GM18505 (cell line): ENCODE measurements around the gene ULK4.

Source experiments
- ATAC-seq: cut with Tn5 transposase; IDR thresholded peaks from one replicate; pipeline ENCODE4 v1.9.1; 2021; ENCODE audit not compliant: unreplicated experiment
- POLR2A ChIP-seq: IDR thresholded peaks from 4 replicates; pipeline ENCODE4 v1.6.1; 2011; ENCODE audit warnings: borderline replicate concordance; ENCODE audit not compliant: insufficient read depth, insufficient read length; ENCODE audit errors: extremely low read depth

Gene ULK4

DNA sequence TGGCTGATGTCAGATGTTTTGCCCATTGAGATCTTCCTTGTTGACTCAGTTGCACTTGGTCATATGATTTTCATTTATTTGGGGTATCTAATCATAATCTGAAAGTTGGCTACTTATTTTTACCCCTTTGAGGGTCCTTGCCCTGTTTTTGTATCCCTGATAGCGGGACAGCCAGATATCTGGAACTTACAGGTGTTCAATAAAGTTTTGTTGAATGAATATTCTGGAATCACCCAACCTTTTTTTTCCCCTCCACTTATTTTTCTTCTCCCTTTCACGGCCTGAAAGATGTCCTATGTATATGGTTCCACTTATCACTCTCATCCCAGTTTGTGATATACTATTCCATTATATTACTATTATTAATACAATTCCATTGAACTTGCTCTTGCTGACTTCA lies 749.8 kb downstream of the ULK4 start:
- no peak for TF ChIP-seq POLR2A
- ATAC-seq: no peak

DNA sequence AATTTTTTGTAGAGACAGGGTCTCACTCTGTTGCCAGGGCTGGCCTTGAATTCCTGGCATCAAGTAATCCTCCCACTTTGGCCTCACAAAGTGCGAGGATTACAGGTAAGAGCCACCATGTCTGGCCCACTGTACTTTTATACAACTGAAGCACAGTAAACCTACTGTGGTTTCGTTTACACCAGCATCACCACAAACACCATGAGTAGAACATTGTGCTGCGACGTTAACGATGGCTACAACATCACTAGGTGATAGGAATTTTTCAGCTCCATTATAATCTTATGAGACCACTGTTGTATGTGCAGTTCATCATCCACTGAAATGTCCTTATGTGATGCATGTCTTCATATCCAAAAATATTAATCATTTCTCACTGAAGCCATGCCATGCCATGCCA lies 750.9 kb downstream of the ULK4 start:
- TF ChIP-seq POLR2A: no peak
- ATAC-seq: no peak

DNA sequence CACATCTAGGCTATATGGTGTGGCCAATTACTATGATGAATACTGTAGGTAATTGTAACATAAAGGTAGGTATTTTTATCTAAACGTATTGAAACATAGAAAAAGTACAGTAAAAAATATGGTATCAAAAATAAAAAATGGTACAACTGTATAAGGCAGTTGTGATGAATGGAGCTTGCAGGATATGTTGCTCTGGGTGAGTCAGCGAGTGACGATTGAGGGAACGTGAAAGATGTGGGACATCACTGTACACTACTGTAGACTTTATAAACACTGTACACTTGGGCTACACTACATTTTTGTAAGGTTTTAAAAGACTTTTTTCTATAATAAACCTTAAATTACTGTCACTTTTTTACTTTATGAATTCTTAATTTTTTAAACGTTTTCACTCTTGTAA lies 752.3 kb downstream of the ULK4 start:
- TF ChIP-seq POLR2A: no peak
- no peak for ATAC-seq

DNA sequence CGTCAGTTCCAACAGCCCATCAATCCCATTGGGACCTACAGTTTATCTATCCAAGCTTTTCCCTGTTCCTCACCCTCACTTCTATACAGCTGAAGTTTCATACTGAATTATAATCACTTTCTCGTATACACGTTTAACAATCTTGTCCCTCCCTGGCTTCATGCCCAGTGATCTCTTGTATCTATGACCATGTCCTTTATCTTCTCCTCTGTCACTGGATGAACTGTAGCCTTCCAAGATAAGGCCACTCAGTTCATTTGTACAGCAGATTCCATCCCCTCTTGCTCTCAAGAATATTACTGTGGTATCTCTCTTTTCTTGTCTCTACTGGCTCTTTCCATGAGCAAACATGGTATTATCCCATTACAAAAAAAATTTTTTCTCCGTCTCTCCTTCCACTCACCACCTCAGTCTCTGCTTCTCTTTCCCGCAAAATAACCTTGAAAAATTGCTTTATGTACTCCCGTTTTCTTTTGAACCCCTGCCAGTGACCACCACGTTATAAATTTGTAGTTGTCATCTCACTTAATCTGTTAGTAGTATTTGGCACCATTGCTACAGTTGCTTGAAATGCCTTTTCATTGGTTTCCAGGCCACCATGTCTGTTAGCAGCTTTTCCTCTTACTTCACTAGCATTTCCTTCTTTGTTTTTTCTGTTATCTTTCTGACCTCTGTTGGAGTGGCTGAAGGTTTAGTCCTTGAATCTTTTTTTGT lies 753.2 kb downstream of the ULK4 start:
- ATAC-seq: no peak
- no peak for TF ChIP-seq POLR2A

DNA sequence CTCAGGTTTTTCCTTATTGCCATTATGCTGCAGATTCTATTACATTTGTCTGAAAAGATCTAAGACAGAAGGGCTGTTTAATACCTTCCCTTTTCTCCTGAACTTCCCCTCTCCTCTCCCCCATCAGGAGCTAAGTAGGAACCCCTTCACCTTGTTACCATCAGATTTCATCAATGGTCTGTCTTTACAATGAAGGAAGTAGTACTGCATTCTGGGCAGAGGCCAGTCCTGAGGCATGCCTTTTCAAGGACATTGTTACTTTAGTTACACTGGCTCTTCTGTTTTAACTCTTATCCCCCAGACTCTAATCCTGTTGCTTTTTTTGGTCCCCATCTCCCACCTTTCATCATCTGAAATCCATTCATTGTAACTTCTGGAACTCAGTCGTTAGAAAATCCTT lies 754.5 kb downstream of the ULK4 start:
- TF ChIP-seq POLR2A: no peak
- ATAC-seq: no peak

DNA sequence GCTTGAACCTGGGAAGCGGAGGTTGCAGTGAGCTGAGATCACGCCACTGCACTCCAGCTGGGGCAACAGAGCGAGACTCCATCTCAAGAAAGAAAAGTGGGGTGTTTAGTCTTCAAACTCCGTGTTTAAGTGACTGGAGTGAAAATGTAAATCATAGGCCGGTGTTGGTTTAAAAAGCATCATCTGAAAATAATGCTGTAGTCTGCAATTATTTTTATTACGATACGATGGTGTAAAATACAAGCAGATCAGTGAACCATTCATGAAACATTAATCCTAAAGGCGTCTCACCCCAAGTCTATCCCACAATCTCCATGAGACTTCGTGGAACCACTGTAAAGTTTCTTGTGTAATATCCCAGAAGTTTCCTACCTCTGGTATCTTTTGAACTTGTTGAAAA lies 756.3 kb downstream of the ULK4 start:
- no peak for TF ChIP-seq POLR2A
- no peak for ATAC-seq

DNA sequence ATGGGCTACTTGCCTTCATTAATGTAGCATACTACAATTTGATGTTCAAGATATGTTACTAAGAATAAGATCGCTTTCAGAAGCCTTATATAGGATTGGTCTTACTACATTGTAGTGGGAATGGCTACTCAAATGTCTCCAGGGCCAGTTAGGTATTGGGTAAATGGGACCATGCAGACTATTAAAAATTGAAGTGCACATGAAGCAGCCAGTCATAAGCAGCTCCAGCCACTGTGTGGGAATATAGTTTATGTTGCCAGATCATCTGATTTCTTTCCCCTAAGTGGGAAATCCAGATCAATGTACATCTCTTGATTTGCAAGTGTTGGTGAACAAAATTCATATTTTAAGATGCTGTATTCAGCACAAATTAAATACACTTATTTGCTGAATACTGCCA lies 757.5 kb downstream of the ULK4 start:
- ATAC-seq: no peak
- no peak for TF ChIP-seq POLR2A

DNA sequence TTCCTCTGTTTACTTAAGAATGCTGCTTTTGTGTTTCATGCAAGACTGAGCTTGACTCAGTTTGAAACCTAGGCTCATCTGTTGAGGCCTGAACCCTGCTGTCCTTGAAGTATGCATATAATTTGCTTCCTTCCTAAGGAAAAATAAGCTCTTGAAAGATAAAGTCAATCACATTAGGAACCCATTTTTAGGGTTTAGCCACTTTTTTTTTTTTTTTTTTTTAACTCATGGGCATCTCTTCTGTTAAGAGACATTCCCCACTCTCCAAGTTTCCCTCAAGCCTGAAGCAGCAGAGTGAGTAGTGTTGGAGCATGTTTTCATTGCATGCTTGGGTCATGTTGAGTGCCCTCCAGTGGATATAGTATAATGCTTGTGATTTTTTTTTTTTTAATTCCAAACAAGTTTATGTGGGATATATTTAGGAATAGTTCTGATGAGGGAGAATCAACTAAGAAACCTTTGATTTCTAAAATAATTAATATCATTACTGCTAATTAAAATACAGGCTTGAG lies 759.0 kb downstream of the ULK4 start:
- ATAC-seq: no peak

DNA sequence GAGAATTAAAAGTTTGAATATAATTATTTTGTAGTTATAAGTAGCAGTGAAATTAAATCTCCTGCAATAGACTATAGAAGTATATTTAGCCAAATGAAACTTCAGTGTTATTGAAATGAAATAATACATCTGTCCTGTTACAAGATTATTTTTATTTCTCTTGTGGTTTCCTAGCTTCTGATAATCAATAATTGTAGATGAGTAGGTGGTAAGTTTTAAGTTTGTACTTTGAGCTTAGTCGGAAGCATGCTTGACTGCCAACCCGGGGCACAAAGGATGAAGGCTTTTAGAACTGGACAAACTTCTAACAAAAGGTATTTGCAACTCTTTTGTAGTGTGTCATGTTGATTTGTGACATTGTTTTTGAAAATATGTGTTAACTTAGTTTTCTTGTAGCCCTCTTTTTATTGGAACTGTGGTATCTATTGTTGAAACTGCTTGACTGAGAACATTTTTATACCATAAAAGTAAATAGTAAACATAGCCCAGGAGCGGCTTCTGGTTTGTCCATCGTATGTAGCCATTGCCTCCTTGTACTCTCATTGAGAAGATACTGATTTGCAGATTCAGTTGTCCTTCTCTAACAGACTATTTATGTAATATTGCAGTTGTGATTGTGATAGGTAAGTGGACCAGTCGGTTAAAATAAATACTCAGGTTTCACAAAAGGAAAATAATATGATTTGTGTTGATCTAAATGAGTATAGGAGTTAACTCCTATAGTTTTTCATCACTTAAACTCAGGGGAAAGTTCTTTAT lies 759.6 kb downstream of the ULK4 start:
- no peak for ATAC-seq
- TF ChIP-seq POLR2A: no peak

More for the DNA sequence above, 759.0 kb downstream of the ULK4 start:
- no peak for TF ChIP-seq POLR2A

DNA sequence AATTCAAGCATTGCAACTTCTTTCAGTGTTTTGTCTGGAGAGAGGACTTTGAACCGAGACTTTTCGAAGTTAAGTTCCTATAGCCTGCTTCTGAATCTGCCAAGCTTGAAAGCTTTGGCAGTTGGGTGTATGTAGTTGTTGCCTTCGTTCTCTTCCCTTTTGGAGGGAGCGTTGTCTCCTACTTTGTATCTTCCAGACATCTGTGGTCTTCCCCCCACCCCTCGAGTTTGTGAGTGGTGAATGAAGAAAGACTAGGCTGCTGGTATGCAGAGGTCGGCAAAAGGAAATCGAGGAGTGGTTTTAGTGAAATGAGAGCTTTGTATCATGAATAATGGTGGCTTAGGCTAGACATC lies 761.3 kb downstream of the ULK4 start:
- ATAC-seq: no peak
- no peak for TF ChIP-seq POLR2A

DNA sequence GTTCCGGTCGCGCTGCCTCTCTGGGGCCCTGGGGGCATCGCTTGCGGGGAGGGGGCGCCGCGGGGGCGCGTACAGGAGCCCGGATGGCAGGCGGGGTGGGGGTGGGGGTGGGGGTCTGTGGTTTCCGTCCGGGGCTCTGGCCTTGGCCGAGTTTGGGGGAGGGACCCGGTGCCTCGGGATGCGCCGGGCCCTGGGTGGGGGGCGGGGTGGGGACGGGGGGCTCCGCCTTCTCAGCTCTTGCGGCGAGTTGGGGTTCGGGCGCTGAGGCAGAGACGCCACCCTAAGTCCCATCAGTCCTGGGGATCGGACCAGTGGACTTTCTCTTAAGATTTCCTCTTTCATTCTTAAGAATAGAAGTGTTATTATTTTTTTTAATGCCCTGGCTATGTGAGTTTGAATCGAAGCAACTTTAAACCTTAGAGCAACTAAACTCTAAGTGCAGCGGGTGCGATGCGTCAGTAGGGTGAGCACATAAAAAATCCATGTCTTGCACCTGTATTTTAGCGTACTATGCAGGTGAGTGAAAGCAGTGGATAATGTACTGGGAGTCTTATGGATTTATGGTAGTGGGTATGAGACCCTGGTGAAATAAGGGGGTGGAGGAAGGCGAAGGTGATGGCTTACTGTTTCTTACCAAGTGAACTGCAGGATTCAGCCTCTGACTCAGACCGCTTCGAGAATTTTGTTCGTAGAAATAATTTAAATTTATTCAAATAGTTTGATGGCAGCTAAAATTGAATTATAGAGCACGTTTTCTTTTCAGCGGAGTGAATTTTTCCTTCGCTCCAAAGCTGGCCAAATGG lies 761.8 kb downstream of the ULK4 start:
- ATAC-seq: no peak
- no peak for TF ChIP-seq POLR2A

DNA sequence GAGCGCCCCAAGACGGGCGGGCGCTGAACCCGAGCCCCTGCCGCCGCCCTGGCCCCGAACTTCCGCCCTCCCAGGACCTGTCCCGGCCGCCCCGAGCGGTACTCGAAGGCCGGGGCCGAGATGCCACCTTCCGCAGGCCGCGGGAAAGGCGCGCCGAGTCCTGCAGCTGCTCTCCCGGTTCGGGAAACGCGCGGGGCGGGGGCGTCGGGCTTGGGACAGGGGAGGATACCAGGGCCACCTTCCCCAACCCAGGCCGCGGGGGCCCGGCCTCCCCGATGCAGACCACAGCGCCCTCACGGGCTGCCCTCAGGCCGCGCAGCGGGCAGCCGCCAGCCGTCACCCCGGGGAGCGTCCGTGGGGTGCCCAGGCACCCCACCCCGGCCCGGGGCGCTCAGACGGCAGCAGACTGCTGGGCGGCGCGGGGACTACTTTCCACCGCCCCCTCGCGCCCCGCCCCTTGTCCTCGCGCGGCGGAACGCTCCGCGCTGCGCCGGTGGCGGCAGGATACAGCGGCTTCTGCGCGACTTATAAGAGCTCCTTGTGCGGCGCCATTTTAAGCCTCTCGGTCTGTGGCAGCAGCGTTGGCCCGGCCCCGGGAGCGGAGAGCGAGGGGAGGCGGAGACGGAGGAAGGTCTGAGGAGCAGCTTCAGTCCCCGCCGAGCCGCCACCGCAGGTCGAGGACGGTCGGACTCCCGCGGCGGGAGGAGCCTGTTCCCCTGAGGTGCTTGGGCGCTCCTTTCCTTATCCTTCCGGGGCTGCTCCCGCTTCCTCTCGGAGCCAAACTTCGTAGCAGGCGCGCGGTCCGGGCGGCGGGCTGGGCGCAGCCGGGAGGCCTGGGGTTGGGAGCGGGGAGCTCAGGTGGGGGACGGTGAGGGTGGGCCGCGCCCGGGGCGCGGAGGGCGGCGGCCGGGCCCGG lies 762.7 kb downstream of the ULK4 start, which contains the start of gene CTNNB1:
CTNNB1 (plus strand) TSS at position 556 of the 916 bp plus-strand sequence. CDS start 24,564 bp downstream, outside the sequence.
- peak; percentile 78 for ATAC-seq
- TF ChIP-seq POLR2A: peak; percentile 99
